Lower leg skin (tissue), 3 donors: ENCODE data around the gene NFIA.

Source experiments
- POLR2A ChIP-seq, 2 donors: fragments of 450-650 bp; IDR thresholded peaks; one replicate each; pipeline ENCODE4 v1.6.1; 2016 to 2017; ENCODE audit warnings: antibody characterized with exemption in 2 of 2, mild to moderate bottlenecking in 1 of 2, moderate library complexity in 1 of 2
- TF ChIP-seq, protein P1 (sequence below), 3 donors: fragments of 450-650 bp; IDR thresholded peaks; one replicate each; pipeline ENCODE4 v1.5.1; 2016; ENCODE audit warnings: antibody characterized with exemption in 3 of 3, mild to moderate bottlenecking in 3 of 3, moderate library complexity in 2 of 3

DNA sequence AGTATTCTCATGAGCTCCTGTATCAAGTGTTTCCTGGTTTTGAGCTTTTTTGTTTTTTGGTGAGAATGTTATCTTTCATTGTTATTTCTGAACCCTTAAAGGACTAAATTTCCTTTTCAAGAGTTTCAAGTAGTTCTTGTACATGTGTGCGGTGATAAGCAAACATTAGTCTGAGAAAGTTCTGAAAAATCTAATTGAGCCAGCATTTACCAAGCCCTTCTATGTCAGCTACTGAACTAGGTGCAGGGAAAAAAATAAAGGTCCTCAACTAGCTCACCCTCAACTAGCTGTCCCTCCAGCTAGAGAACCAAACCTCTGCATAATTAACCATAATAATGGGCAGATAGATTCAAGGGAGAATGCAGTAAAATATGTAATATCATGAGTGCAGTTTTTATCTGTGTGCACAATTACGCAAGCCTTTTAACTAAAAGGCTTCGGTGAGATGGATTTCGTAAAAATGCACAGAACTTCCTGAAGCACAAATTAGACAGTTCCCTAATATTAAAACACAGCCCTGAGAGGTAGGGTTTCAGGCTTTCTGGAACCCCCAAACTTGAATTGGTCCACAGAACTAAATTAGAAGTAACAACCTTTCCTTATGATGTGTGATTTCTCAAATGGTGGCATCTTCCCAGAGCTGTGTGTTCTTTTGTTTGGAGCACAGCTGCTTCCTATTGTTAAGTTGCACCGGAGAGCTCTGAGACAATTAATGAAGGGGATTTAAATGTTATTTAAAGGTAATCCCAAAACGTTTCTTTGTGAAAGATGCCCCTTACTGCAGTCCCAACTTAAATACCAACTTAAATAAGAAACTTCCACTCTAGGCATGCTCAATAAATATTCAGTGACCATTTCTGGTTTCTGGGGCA, 165.8 kb downstream of the NFIA start:
- no peak for TF ChIP-seq POLR2A (IDR thresholded peaks at IDR 0.05)
- TF ChIP-seq, protein P1, sequence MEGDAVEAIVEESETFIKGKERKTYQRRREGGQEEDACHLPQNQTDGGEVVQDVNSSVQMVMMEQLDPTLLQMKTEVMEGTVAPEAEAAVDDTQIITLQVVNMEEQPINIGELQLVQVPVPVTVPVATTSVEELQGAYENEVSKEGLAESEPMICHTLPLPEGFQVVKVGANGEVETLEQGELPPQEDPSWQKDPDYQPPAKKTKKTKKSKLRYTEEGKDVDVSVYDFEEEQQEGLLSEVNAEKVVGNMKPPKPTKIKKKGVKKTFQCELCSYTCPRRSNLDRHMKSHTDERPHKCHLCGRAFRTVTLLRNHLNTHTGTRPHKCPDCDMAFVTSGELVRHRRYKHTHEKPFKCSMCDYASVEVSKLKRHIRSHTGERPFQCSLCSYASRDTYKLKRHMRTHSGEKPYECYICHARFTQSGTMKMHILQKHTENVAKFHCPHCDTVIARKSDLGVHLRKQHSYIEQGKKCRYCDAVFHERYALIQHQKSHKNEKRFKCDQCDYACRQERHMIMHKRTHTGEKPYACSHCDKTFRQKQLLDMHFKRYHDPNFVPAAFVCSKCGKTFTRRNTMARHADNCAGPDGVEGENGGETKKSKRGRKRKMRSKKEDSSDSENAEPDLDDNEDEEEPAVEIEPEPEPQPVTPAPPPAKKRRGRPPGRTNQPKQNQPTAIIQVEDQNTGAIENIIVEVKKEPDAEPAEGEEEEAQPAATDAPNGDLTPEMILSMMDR (IDR thresholded peaks at IDR 0.05) = no peak
